ENCODE measurements around the gene TFF2.

Gene TFF2

GRCh38 chr21:42343101-42343500 lies 7.7 kb downstream of the TFF2 start:
- no peaks in the 10 kb centered on the region for H3K9me3 ChIP-seq (ENCODE audit: control insufficient read depth, insufficient read depth, low read length)
- H3K36me3 ChIP-seq (ENCODE audit: control insufficient read depth, insufficient read depth, low read length), result no peaks in the 10 kb centered on the region
- H3K4me1 ChIP-seq (ENCODE audit: control insufficient read depth, insufficient read depth, low read length), result peaks cover 5% of the 10 kb centered on the region; the same call in 1 of the 2 replicates
- H3K27ac ChIP-seq (ENCODE audit: low read depth, low read length), result no peak overlapping the region
- H3K9ac ChIP-seq (ENCODE audit: low read depth, low read length), result no peak overlapping the region
- no peaks in the 10 kb centered on the region for H3K27me3 ChIP-seq (ENCODE audit: control insufficient read depth, insufficient read depth, low read length)
- no peak overlapping the region for H3K4me3 ChIP-seq (ENCODE audit: low read depth, low read length)

- Histone ChIP-seq H3K36me3 (ENCODE audit: control insufficient read depth, insufficient read depth, low read length) (no peaks in the 10 kb centered on the region), H3K4me3 (ENCODE audit: low read depth, low read length) (no peak overlapping the region), H3K9ac (ENCODE audit: low read depth, low read length) (no peak overlapping the region), H3K27me3 (ENCODE audit: control insufficient read depth, insufficient read depth, low read length) (no peaks in the 10 kb centered on the region), H3K4me1 (ENCODE audit: control insufficient read depth, insufficient read depth, low read length) (peaks cover 8% of the 10 kb centered on the region; the same call in 1 of the 2 replicates), H3K9me3 (ENCODE audit: control insufficient read depth, insufficient read depth, low read length) (no peaks in the 10 kb centered on the region), H3K27ac (ENCODE audit: low read depth, low read length) (no peak overlapping the region)
These were observed 8.8 kb downstream of the TFF2 start for GRCh38 chr21:42341776-42342542.

- Histone ChIP-seq H3K9me3 (ENCODE audit: control insufficient read depth, insufficient read depth, low read length) (no peaks in the 10 kb centered on the region), H3K27ac (ENCODE audit: low read depth, low read length) (no peak overlapping the region), H3K9ac (ENCODE audit: low read depth, low read length) (no peak overlapping the region), H3K27me3 (ENCODE audit: control insufficient read depth, insufficient read depth, low read length) (no peaks in the 10 kb centered on the region), H3K4me3 (ENCODE audit: low read depth, low read length) (no peak overlapping the region), H3K4me1 (ENCODE audit: control insufficient read depth, insufficient read depth, low read length) (peaks cover 22% of the 10 kb centered on the region), H3K36me3 (ENCODE audit: control insufficient read depth, insufficient read depth, low read length) (no peaks in the 10 kb centered on the region)
These were observed 10.4 kb downstream of the TFF2 start for GRCh38 chr21:42340187-42341050.

GRCh38 chr21:42338729-42339715 lies 11.8 kb downstream of the TFF2 start:
- peaks cover 24% of the 10 kb centered on the region for H3K4me1 ChIP-seq (ENCODE audit: control insufficient read depth, insufficient read depth, low read length)
- H3K36me3 ChIP-seq (ENCODE audit: control insufficient read depth, insufficient read depth, low read length), result no peaks in the 10 kb centered on the region
- no peak overlapping the region for H3K9ac ChIP-seq (ENCODE audit: low read depth, low read length)
- H3K27ac ChIP-seq (ENCODE audit: low read depth, low read length), result no peak overlapping the region
- no peak overlapping the region for H3K4me3 ChIP-seq (ENCODE audit: low read depth, low read length)
- H3K27me3 ChIP-seq (ENCODE audit: control insufficient read depth, insufficient read depth, low read length), result no peaks in the 10 kb centered on the region
- no peaks in the 10 kb centered on the region for H3K9me3 ChIP-seq (ENCODE audit: control insufficient read depth, insufficient read depth, low read length)

- Histone ChIP-seq H3K27me3 (ENCODE audit: control insufficient read depth, insufficient read depth, low read length) (no peaks in the 10 kb centered on the region), H3K9ac (ENCODE audit: low read depth, low read length) (no peak overlapping the region)
These were observed 12.7 kb downstream of the TFF2 start for GRCh38 chr21:42337830-42338728.

GRCh38 chr21:42337276-42337675 lies 13.5 kb downstream of the TFF2 start:
- Histone ChIP-seq H3K27ac (ENCODE audit: low read depth, low read length) (no peak overlapping the region), H3K36me3 (ENCODE audit: control insufficient read depth, insufficient read depth, low read length) (no peaks in the 10 kb centered on the region), H3K4me1 (ENCODE audit: control insufficient read depth, insufficient read depth, low read length) (peaks cover 24% of the 10 kb centered on the region), H3K9me3 (ENCODE audit: control insufficient read depth, insufficient read depth, low read length) (no peaks in the 10 kb centered on the region), H3K9ac (ENCODE audit: low read depth, low read length) (no peak overlapping the region), H3K27me3 (ENCODE audit: control insufficient read depth, insufficient read depth, low read length) (no peaks in the 10 kb centered on the region), H3K4me3 (ENCODE audit: low read depth, low read length) (no peak overlapping the region)

More at GRCh38 chr21:42337830-42338728, 12.7 kb downstream of the TFF2 start:
- H3K4me1 ChIP-seq (ENCODE audit: control insufficient read depth, insufficient read depth, low read length), result peaks cover 24% of the 10 kb centered on the region
- no peak overlapping the region for H3K27ac ChIP-seq (ENCODE audit: low read depth, low read length)
- no peaks in the 10 kb centered on the region for H3K9me3 ChIP-seq (ENCODE audit: control insufficient read depth, insufficient read depth, low read length)
- no peaks in the 10 kb centered on the region for H3K36me3 ChIP-seq (ENCODE audit: control insufficient read depth, insufficient read depth, low read length)
- H3K4me3 ChIP-seq (ENCODE audit: low read depth, low read length), result no peak overlapping the region

- Histone ChIP-seq H3K27ac (ENCODE audit: low read depth, low read length) (peak overlapping the region; percentile 85), H3K36me3 (ENCODE audit: control insufficient read depth, insufficient read depth, low read length) (no peaks in the 10 kb centered on the region), H3K9me3 (ENCODE audit: control insufficient read depth, insufficient read depth, low read length) (no peaks in the 10 kb centered on the region), H3K4me1 (ENCODE audit: control insufficient read depth, insufficient read depth, low read length) (peaks cover 21% of the 10 kb centered on the region), H3K4me3 (ENCODE audit: low read depth, low read length) (0 out of 2 replicates have a peak overlapping the region, but pooled peaks have one; percentile 16), H3K9ac (ENCODE audit: low read depth, low read length) (no peak overlapping the region), H3K27me3 (ENCODE audit: control insufficient read depth, insufficient read depth, low read length) (no peaks in the 10 kb centered on the region)
These were observed 14.7 kb downstream of the TFF2 start for GRCh38 chr21:42336054-42336453.

- peaks cover 25% of the 10 kb centered on the region for H3K4me1 ChIP-seq (ENCODE audit: control insufficient read depth, insufficient read depth, low read length)
- H3K36me3 ChIP-seq (ENCODE audit: control insufficient read depth, insufficient read depth, low read length), result no peaks in the 10 kb centered on the region
- H3K9me3 ChIP-seq (ENCODE audit: control insufficient read depth, insufficient read depth, low read length), result 0 out of 2 replicates have a peak, but pooled peaks cover 6% of the 10 kb centered on the region
- no peak overlapping the region for H3K27ac ChIP-seq (ENCODE audit: low read depth, low read length)
- H3K27me3 ChIP-seq (ENCODE audit: control insufficient read depth, insufficient read depth, low read length), result no peaks in the 10 kb centered on the region
- no peak overlapping the region for H3K4me3 ChIP-seq (ENCODE audit: low read depth, low read length)
- no peak overlapping the region for H3K9ac ChIP-seq (ENCODE audit: low read depth, low read length)
These were observed 18.1 kb downstream of the TFF2 start for GRCh38 chr21:42332557-42333317.

GRCh38 chr21:42331660-42332059 lies 19.1 kb downstream of the TFF2 start:
- no peaks in the 10 kb centered on the region for H3K36me3 ChIP-seq (ENCODE audit: control insufficient read depth, insufficient read depth, low read length)
- H3K27me3 ChIP-seq (ENCODE audit: control insufficient read depth, insufficient read depth, low read length), result no peaks in the 10 kb centered on the region
- 0 out of 2 replicates have a peak, but pooled peaks cover 6% of the 10 kb centered on the region for H3K9me3 ChIP-seq (ENCODE audit: control insufficient read depth, insufficient read depth, low read length)
- H3K4me3 ChIP-seq (ENCODE audit: low read depth, low read length), result no peak overlapping the region
- no peak overlapping the region for H3K27ac ChIP-seq (ENCODE audit: low read depth, low read length)
- H3K9ac ChIP-seq (ENCODE audit: low read depth, low read length), result no peak overlapping the region
- peaks cover 22% of the 10 kb centered on the region for H3K4me1 ChIP-seq (ENCODE audit: control insufficient read depth, insufficient read depth, low read length)

All from HUES48 (cell line).